Kidney (tissue), 14 donors: ENCODE results near the gene PPP1R3A. TPM values are rescaled to one million over a fixed set of nuclear protein-coding genes. Genes with fewer than 3 reads are reported as not detected.
A peak's percentile ranks its signal among the peaks of the same experiment; 100 is the strongest.

Experiments
- DNase-seq, 5 donors: peaks; one replicate each; pipeline ENCODE4 v3.0.0-alpha.2; 2013 to 2020
- FAIRE-seq: peaks from 2 replicates; lab custom pipeline; 2012; peaks lifted over from hg19 to GRCh38; lab: Jason Lieb, UNC
- H3K27ac ChIP-seq, 2 donors: one replicate each; pipeline ENCODE4 v1.7.0; 2013; ENCODE audit warnings: low read depth in 2 of 2, low read length in 2 of 2, inconsistent platforms in 1 of 2
- H3K27me3 ChIP-seq: one replicate; pipeline ENCODE4 v1.7.1; 2013; ENCODE audit warnings: low read length, inconsistent platforms; ENCODE audit not compliant: control insufficient read depth, insufficient read depth
- H3K36me3 ChIP-seq, 3 donors: one replicate each; pipeline versions ENCODE4 v1.7.0 to v1.7.1; 2013; ENCODE audit warnings: low read length in 3 of 3, control low read depth in 1 of 3, inconsistent platforms in 1 of 3; ENCODE audit not compliant: insufficient read depth in 3 of 3, control insufficient read depth in 2 of 3
- H3K4me1 ChIP-seq, 3 donors: one replicate each; pipeline versions ENCODE4 v1.7.0 to v1.7.1; 2013; ENCODE audit warnings: low read length in 3 of 3, inconsistent platforms in 1 of 3, low read depth in 1 of 3; ENCODE audit not compliant: control insufficient read depth in 2 of 3, insufficient read depth in 2 of 3
- H3K4me3 ChIP-seq, 3 donors: one replicate each; pipeline versions ENCODE4 v1.7.0 to v1.8.1; 2013; ENCODE audit warnings: low read length in 3 of 3, control low read depth in 1 of 3, inconsistent platforms in 1 of 3
- H3K9ac ChIP-seq, 3 donors: one replicate each; pipeline versions ENCODE4 v1.7.0 to v1.7.1; 2013; ENCODE audit warnings: low read length in 3 of 3, control low read depth in 1 of 3, inconsistent platforms in 1 of 3
- H3K9me3 ChIP-seq, 3 donors: one replicate each; pipeline versions ENCODE4 v1.7.0 to v1.7.1; 2013; ENCODE audit warnings: low read length in 3 of 3, control low read depth in 1 of 3, inconsistent platforms in 1 of 3; ENCODE audit not compliant: control insufficient read depth in 2 of 3, insufficient read depth in 1 of 3
- intact Hi-C: fragments of 100-400 bp; cut with DNase I; formaldehyde crosslinking; loops from one replicate; pipeline ENCODE4 v1.11.1; 2022
- polyA plus RNA-seq: library from polyadenylated mRNA; stranded (reverse); fragments of 350-450 nt; fragmentation: Illumina TruSeq; extraction: RNeasy Lipid Tissue Mini Kit (QIAGEN cat#74804); gene quantifications from one replicate; pipeline ENCODE4 v1.2.3, GENCODE V29; 2014; ENCODE audit warnings: low read depth, low replicate concordance; ENCODE audit not compliant: insufficient read depth
- total RNA-seq: library from RNA; stranded (reverse); fragmentation: NEBNext Ultra II Directional; extraction: Animal tissue kit (Norgen Biotek cat#: 25700); gene quantifications from one replicate; pipeline ENCODE4 v1.2.1, GENCODE V29; 2021
- TF ChIP-seq, protein P1 (sequence below): IDR thresholded peaks from 3 replicates; pipeline ENCODE4 v1.5.1; 2012; ENCODE audit warnings: mild to moderate bottlenecking, moderate library complexity, borderline replicate concordance; ENCODE audit not compliant: insufficient read depth; ENCODE audit errors: extremely low read depth
- donor health status: control.
- donor health status: control.
- donor health status: control.
- donor health status: control.
- donor health status: control.
- donor health status: DM: yes; HTN: yes; CAD: no.
- donor health status: Normal renal cell carcinoma (clear cell type).

PPP1R3A gene
- total and polyA plus RNA-seq, 2 donors from 2014 or later, result not detected

DNA sequence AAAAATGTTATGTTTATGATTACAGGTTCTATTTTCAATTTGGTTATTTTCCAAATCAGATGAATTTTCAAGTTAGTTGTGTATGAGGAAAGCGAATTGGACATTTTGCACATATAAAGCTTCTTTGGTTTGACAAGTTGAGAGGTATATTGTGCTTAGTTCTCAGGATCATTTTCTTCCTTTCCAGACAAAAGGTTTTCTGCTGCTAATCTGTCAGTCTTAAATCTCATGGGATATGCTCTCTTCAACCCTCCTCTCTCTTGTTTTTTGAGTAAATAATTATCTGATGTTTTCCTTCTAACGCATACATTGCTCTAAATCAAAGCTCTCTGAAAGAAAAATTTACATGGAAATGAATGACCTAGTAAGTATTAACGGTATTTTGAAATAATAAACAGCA lies 77.9 kb downstream of the PPP1R3A start:
- TF ChIP-seq, protein P1, sequence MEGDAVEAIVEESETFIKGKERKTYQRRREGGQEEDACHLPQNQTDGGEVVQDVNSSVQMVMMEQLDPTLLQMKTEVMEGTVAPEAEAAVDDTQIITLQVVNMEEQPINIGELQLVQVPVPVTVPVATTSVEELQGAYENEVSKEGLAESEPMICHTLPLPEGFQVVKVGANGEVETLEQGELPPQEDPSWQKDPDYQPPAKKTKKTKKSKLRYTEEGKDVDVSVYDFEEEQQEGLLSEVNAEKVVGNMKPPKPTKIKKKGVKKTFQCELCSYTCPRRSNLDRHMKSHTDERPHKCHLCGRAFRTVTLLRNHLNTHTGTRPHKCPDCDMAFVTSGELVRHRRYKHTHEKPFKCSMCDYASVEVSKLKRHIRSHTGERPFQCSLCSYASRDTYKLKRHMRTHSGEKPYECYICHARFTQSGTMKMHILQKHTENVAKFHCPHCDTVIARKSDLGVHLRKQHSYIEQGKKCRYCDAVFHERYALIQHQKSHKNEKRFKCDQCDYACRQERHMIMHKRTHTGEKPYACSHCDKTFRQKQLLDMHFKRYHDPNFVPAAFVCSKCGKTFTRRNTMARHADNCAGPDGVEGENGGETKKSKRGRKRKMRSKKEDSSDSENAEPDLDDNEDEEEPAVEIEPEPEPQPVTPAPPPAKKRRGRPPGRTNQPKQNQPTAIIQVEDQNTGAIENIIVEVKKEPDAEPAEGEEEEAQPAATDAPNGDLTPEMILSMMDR, result no peak
- DNase-seq (no peak), FAIRE-seq (no peak)
- Histone ChIP-seq H3K4me3 (no peak overlapping the region), H3K27ac (no peak overlapping the region), H3K4me1 (no peaks in the 10 kb centered on the region), H3K9me3 (no peaks in the 10 kb centered on the region), H3K36me3 (no peaks in the 10 kb centered on the region), H3K27me3 (no peaks in the 10 kb centered on the region), H3K9ac (no peak overlapping the region)
- intact Hi-C loops, result no loop called here

DNA sequence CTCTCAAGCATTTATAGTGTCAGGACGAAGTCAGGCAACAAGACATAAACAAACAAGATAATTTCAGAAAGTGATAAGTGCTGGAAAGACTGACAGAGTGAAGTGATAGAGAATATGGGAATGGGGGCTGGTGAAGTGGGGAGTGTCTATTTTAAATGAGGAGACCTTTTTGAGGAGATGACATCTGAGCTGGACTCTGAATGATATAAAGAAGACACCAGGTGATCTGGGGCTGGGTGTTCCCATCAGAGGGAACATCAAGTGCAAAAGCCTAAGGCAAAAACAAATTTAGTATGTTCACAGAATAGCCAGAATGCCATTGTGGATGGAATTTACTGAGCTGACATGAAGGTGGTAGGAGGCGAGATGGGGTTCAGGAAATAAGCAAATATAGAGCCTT lies 83.4 kb downstream of the PPP1R3A start:
- H3K36me3 ChIP-seq, result no peaks in the 10 kb centered on the region
- H3K9ac ChIP-seq, result no peak overlapping the region
- H3K4me3 ChIP-seq, result no peak overlapping the region
- intact Hi-C loops, result no loop called here
- FAIRE-seq, result no peak
- no peaks in the 10 kb centered on the region for H3K27me3 ChIP-seq
- H3K9me3 ChIP-seq, result no peaks in the 10 kb centered on the region
- TF ChIP-seq, protein P1, result no peak
- H3K4me1 ChIP-seq, result no peaks in the 10 kb centered on the region
- DNase-seq, result no peak
- no peak overlapping the region for H3K27ac ChIP-seq

DNA sequence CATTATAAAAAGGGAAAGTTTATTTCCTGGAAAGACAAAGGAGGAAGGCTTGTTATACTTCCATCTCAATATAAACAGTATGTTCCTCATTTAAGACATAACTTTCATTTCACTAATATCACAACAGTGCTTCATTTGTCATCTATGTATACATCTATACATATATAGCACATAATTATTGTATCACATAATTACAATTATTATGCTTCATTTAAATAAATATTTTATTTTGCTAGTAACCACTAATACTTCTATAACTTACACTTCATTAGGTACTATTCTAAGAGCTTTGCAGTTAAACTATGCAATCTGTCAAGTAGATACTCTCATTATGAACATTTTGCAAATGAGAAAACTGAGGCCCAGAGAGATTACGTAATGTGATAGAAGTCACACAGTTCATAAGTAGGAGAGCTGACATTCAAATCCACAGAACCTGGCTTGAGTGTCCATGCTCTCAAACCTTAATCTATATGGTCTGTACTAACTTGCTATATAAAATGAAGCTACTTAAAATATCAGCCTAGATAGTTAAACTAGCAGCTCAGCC lies 86.5 kb downstream of the PPP1R3A start:
- TF ChIP-seq, protein P1, result no peak
- no peaks in the 10 kb centered on the region for H3K9me3 ChIP-seq
- no peak overlapping the region for H3K9ac ChIP-seq
- no peaks in the 10 kb centered on the region for H3K36me3 ChIP-seq
- intact Hi-C loops, result no loop called here
- no peak overlapping the region for H3K4me3 ChIP-seq
- no peaks in the 10 kb centered on the region for H3K27me3 ChIP-seq
- DNase-seq (no peak), FAIRE-seq (no peak)
- no peaks in the 10 kb centered on the region for H3K4me1 ChIP-seq
- no peak overlapping the region for H3K27ac ChIP-seq

DNA sequence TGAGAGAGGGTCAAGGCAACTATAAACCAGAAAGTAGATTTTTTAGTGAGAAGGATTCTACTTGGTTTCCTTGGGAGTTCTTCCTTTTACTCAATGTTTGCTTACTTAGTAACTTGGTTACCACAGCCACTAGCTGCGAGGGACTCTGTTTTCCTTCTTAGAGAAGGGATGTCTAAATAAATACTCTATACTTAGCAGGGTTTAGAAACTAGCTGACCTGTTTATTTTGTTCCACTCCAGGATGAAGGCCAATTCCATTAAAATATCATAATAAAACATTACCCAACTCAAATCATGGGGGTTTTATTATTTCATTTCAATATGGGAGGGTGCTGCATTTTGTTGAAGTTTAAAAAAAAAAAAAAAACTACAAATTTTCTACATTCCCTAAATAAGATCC lies 87.3 kb downstream of the PPP1R3A start:
- intact Hi-C loops, result no loop called here
- Histone ChIP-seq H3K9ac (no peak overlapping the region), H3K4me1 (no peaks in the 10 kb centered on the region), H3K36me3 (no peaks in the 10 kb centered on the region), H3K4me3 (no peak overlapping the region), H3K27me3 (no peaks in the 10 kb centered on the region), H3K27ac (no peak overlapping the region), H3K9me3 (no peaks in the 10 kb centered on the region)
- TF ChIP-seq, protein P1, result no peak
- DNase-seq (peak in 1 of 5 donors; percentile 1), FAIRE-seq (no peak)
